Lower lobe of right lung (tissue), 2 donors: ENCODE measurements around the gene ITPRID2. TPM values are rescaled to one million over a fixed set of nuclear protein-coding genes. Genes with fewer than 3 reads are reported as not detected.

ENCODE experiments used
- ATAC-seq, 2 donors: fragments of 200-7000 bp; cut with Tn5 transposase; one replicate each; pipeline ENCODE4 v1.9.1; 2020 to 2022; ENCODE audit warnings: mild to moderate bottlenecking in 2 of 2, moderate library complexity in 2 of 2
- DNase-seq: peaks from one replicate; pipeline ENCODE4 v3.0.0-alpha.2; 2020
- H3K27ac ChIP-seq: fragments of 200-600 bp; one replicate; pipeline ENCODE4 v1.8.0; 2022
- H3K27me3 ChIP-seq: fragments of 200-600 bp; one replicate; pipeline ENCODE4 v1.8.0; 2022; ENCODE audit warnings: low read depth
- H3K36me3 ChIP-seq: fragments of 200-600 bp; one replicate; pipeline ENCODE4 v1.8.0; 2022; ENCODE audit warnings: mild to moderate bottlenecking
- H3K4me1 ChIP-seq: fragments of 200-600 bp; one replicate; pipeline ENCODE4 v1.8.0; 2022
- H3K4me3 ChIP-seq: fragments of 200-600 bp; one replicate; pipeline ENCODE4 v1.8.0; 2022; ENCODE audit warnings: mild to moderate bottlenecking
- H3K9me3 ChIP-seq: fragments of 200-600 bp; one replicate; pipeline ENCODE4 v1.8.0; 2022
- intact Hi-C: fragments of 100-400 bp; cut with DNase I; formaldehyde crosslinking; loops from one replicate; pipeline ENCODE4 v1.11.0; 2022
- total RNA-seq: library from RNA; stranded (reverse); fragmentation: NEBNext Ultra II Directional; extraction: Animal tissue kit (Norgen Biotek cat#: 25700); gene quantifications from one replicate; pipeline ENCODE4 v1.2.1, GENCODE V29; 2021
- TF ChIP-seq, protein P1 (sequence below): fragments of 200-600 bp; IDR thresholded peaks from one replicate; pipeline ENCODE4 v1.8.0; 2022; ENCODE audit warnings: antibody characterized with exemption, mild to moderate bottlenecking
- donor health status: DM: no; HTN: yes; CAD: no; lungs with severe emphysema.

Gene ITPRID2
- total RNA-seq, 1 donor from 2014 or later, result 190 TPM

DNA sequence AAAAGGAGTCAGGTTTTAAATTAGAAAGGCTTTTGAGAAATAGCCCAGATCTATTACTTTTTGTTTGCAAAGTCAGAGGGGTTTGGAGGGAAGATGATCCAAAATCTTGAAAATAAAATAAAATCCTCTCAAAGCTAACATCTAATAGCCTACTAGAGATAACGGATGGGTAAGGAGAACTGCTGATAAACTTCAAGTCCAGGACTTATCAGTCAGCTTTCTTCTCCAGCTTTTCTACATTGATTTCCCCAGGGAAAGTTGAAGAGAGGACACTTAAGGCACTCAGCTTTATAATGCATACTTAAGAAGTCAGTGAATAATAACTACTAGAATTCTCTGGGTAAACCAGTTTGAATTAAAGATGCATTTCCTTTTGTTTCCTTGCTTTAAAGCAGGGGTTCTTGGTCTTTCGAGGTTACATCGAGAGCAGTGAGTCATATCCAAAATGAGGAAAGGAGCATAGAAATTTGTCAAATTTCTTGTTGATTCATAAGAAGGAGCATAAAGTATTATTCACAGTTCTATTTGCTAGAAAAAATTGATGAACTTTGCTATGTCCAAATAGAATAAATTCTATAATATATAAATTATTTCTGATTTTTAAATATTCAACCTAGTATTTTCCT lies 43.2 kb upstream of the ITPRID2 start:
- TF ChIP-seq, protein P1, sequence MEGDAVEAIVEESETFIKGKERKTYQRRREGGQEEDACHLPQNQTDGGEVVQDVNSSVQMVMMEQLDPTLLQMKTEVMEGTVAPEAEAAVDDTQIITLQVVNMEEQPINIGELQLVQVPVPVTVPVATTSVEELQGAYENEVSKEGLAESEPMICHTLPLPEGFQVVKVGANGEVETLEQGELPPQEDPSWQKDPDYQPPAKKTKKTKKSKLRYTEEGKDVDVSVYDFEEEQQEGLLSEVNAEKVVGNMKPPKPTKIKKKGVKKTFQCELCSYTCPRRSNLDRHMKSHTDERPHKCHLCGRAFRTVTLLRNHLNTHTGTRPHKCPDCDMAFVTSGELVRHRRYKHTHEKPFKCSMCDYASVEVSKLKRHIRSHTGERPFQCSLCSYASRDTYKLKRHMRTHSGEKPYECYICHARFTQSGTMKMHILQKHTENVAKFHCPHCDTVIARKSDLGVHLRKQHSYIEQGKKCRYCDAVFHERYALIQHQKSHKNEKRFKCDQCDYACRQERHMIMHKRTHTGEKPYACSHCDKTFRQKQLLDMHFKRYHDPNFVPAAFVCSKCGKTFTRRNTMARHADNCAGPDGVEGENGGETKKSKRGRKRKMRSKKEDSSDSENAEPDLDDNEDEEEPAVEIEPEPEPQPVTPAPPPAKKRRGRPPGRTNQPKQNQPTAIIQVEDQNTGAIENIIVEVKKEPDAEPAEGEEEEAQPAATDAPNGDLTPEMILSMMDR, result no peak
- Histone ChIP-seq H3K9me3 (no peaks in the 10 kb centered on the region), H3K36me3 (no peaks in the 10 kb centered on the region), H3K4me3 (no peak overlapping the region), H3K27me3 (no peaks in the 10 kb centered on the region), H3K27ac (no peak overlapping the region), H3K4me1 (no peaks in the 10 kb centered on the region)
- ATAC-seq (no peak), DNase-seq (no peak)
- intact Hi-C loops, result no loop called here

DNA sequence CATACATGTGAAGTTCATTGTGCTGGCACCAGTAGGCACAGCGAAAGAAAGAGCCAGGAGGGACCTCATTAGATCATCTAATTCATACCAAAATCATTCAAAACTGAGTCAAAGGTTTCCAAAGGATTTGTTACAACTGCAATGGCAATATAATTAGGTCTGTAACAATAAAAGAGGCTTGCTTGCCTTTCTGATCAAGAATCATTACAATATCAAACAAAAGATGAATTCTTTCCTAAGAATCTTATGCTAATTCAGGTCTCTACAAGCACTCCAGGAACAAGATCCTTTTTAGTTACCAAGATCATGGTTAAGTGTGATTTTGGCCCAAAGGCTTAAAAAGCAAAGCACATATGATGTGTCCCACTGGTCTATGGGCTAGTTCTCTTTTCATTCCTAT lies 41.9 kb upstream of the ITPRID2 start:
- no peak overlapping the region for H3K4me3 ChIP-seq
- no peak overlapping the region for H3K27ac ChIP-seq
- H3K27me3 ChIP-seq, result no peaks in the 10 kb centered on the region
- ATAC-seq (no peak), DNase-seq (no peak)
- TF ChIP-seq, protein P1, result no peak
- no peaks in the 10 kb centered on the region for H3K4me1 ChIP-seq
- H3K9me3 ChIP-seq, result no peaks in the 10 kb centered on the region
- no peaks in the 10 kb centered on the region for H3K36me3 ChIP-seq
- intact Hi-C loops, result no loop called here

DNA sequence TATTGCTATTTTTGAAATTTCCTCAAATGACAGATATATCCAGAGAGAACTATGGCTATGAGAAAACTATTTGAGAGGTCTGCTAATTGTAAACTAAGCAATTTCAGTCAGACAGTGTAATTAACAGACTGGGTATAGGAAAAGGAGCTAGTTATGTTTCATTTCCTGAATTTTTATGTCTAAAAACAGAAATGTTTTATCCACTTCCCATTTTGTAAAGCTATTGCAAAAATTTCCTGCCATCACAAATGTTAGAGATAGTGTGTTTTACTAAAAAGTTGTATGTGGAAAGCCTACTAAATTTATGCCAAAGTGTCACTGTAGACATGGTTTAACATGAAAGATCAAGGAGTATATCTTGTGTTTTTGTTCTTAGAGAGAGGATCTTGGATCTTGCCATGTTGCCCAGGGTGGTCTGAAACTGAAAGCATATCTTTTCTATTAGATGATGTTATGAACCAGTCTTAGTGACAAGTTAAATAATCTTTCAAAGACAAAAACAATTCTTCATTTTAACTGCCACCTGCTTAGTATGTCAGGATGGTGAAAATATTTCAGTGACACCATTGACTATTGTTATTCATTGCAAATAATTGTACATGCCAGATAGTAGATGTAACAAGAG lies 40.5 kb upstream of the ITPRID2 start:
- TF ChIP-seq, protein P1, result no peak
- intact Hi-C loops, result no loop called here
- H3K36me3 ChIP-seq, result no peaks in the 10 kb centered on the region
- H3K27ac ChIP-seq, result no peak overlapping the region
- H3K4me1 ChIP-seq, result no peaks in the 10 kb centered on the region
- H3K27me3 ChIP-seq, result no peaks in the 10 kb centered on the region
- no peak for ATAC-seq
- no peaks in the 10 kb centered on the region for H3K9me3 ChIP-seq
- no peak overlapping the region for H3K4me3 ChIP-seq
- DNase-seq, result no peak

DNA sequence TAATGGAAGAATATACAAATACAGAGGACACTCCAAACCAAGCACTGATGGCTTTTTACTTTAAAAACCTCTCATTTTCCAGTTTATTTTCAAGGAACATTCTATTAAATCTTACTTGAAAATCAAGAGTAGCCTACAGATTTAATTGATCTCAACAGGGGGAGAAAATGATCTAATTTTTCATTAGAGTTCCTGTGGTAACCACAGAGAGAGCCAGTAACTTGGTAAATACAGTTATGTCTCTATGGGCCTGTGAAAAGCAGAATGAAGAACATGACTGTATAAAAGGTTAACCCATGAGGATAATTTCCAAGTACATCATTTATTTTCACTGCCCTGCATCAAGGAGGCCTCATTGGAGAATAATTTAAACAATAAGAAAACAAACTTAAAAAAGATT lies 39.8 kb upstream of the ITPRID2 start:
- ATAC-seq, result no peak
- no peaks in the 10 kb centered on the region for H3K36me3 ChIP-seq
- no peak overlapping the region for H3K27ac ChIP-seq
- no peak overlapping the region for H3K4me3 ChIP-seq
- TF ChIP-seq, protein P1, result no peak
- no peaks in the 10 kb centered on the region for H3K27me3 ChIP-seq
- no peak for DNase-seq
- H3K9me3 ChIP-seq, result no peaks in the 10 kb centered on the region
- intact Hi-C loops, result no loop called here
- no peaks in the 10 kb centered on the region for H3K4me1 ChIP-seq

DNA sequence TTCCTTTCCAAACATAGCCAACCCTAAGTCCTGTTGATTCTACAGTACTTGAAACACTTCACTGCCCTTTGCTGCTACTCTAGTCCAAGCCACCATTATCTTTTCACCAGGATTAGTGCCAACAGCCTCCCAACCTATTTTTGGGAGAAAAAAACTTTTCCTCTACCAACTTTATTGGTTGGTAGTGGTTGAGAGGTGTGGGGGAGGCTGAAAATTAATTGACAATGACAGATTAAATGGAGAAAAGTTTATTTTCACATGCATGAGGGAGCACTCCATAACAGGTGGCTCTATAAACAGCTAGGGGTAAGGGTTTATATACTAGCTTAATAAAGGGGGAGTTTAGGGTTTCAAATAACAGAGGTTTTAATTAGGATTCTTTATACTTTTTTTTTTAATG lies 37.8 kb upstream of the ITPRID2 start:
- intact Hi-C loops, result no loop called here
- no peak overlapping the region for H3K4me3 ChIP-seq
- no peaks in the 10 kb centered on the region for H3K9me3 ChIP-seq
- TF ChIP-seq, protein P1, result no peak
- DNase-seq, result no peak
- no peaks in the 10 kb centered on the region for H3K27me3 ChIP-seq
- no peak overlapping the region for H3K27ac ChIP-seq
- peaks cover 3% of the 10 kb centered on the region for H3K4me1 ChIP-seq
- H3K36me3 ChIP-seq, result no peaks in the 10 kb centered on the region
- no peak for ATAC-seq
